Measurements from ENCODE around the gene CSNK1D. TPM values are rescaled to one million over a fixed set of nuclear protein-coding genes. Genes with fewer than 3 reads are reported as not detected.

CSNK1D gene
- total and polyA plus RNA-seq, 2 experiments from 2014 or later: 55.3 to 66.4 TPM

GRCh38 chr17:82318772-82319606, 45.5 kb upstream of the CSNK1D start:
- H3K27ac Mint-ChIP-seq: no peak overlapping the region
- H3K9me3 Mint-ChIP-seq: no peaks in the 10 kb centered on the region
- H3K4me3 Mint-ChIP-seq: no peak overlapping the region

More at GRCh38 chr17:82318772-82319606, 45.5 kb upstream of the CSNK1D start:
- no peak for ATAC-seq
- Histone ChIP-seq H3K4me1 (ENCODE audit: insufficient read depth) (no peaks in the 10 kb centered on the region), H3F3A (replicated peaks; ENCODE audit: low read depth) (peaks cover 14% of the 10 kb centered on the region), H3K79me2 (replicated peaks; ENCODE audit: insufficient read depth) (no peaks in the 10 kb centered on the region), H3K9me2 (ENCODE audit: insufficient read depth) (no peaks in the 10 kb centered on the region), H4K20me1 (replicated peaks; ENCODE audit: insufficient read depth) (no peaks in the 10 kb centered on the region), H3K27me3 (ENCODE audit: insufficient read depth) (no peaks in the 10 kb centered on the region), H3K36me3 (ENCODE audit: insufficient read depth) (no peaks in the 10 kb centered on the region), H3K4me2 (no peak overlapping the region), H3K4me3 (no peak overlapping the region), H2AFZ (no peak overlapping the region), H3K27ac (ENCODE audit: low read depth) (no peak overlapping the region)
- TF ChIP-seq NANOG (IDR thresholded peaks at IDR 0.05; ENCODE audit: borderline replicate concordance): no peak
- TF ChIP-seq CREB1 (CRISPR knock-in tag; IDR thresholded peaks at IDR 0.05; ENCODE audit: low read depth): no peak
- no peak for TF ChIP-seq EZH2phosphoT487 (IDR thresholded peaks at IDR 0.05; ENCODE audit: unreplicated experiment)
- TF ChIP-seq ZNF331 (CRISPR knock-in tag; IDR thresholded peaks at IDR 0.05; ENCODE audit: low read depth): no peak
- TF ChIP-seq STAT1 (IDR thresholded peaks at IDR 0.05; ENCODE audit: unreplicated experiment): no peak
- TF ChIP-seq POLR2AphosphoS5 (IDR thresholded peaks at IDR 0.05; ENCODE audit: low read depth): no peak
- no peak for TF ChIP-seq ETS1 (IDR thresholded peaks at IDR 0.05)
- no peak for TF ChIP-seq REST (IDR thresholded peaks at IDR 0.05; ENCODE audit: unreplicated experiment)
- TF ChIP-seq JUNB (IDR thresholded peaks at IDR 0.05; ENCODE audit: unreplicated experiment): no peak
- TF ChIP-seq EZH2 (IDR thresholded peaks at IDR 0.05; ENCODE audit: low read depth, unreplicated experiment): no peak
- TF ChIP-seq ZNF462 (CRISPR knock-in tag; IDR thresholded peaks at IDR 0.05): no peak
- peaks cover 9% of the 10 kb centered on the region; the same call in 2 of the 3 replicates for H3K4me1 Mint-ChIP-seq
- no peak for DNase-seq (ENCODE audit: low spot score)
- H3K27me3 Mint-ChIP-seq (ENCODE audit: insufficient read depth, low read depth, poor library complexity): peaks cover 16% of the 10 kb centered on the region
- no peaks in the 10 kb centered on the region for H3K36me3 Mint-ChIP-seq (ENCODE audit: low read depth)
